NOMO-1 (cell line): Measurements from ENCODE around the gene OR2L8.

ENCODE experiments used
- DNase-seq, 2 experiments: peaks; one replicate each; lab custom pipeline; 2025; ENCODE audit not compliant: unreplicated experiment in 2 of 2; lab: John Stamatoyannopoulos, UW

The OR2L8 gene

GRCh38 chr1:247966532-247967204 lies 18.0 kb downstream of the OR2L8 start:
- no peak for DNase-seq

GRCh38 chr1:247992986-247993385 lies 44.3 kb downstream of the OR2L8 start:
- DNase-seq, result no peak

GRCh38 chr1:247998811-247999210 lies 50.2 kb downstream of the OR2L8 start:
- DNase-seq, result no peak
